ENCODE results near the gene FGD2. TPM values are rescaled to one million over a fixed set of nuclear protein-coding genes. Genes with fewer than 3 reads are reported as not detected.

Gene FGD2
- total RNA-seq, 2 experiments from 2014 or later, result 1.2 TPM

DNA sequence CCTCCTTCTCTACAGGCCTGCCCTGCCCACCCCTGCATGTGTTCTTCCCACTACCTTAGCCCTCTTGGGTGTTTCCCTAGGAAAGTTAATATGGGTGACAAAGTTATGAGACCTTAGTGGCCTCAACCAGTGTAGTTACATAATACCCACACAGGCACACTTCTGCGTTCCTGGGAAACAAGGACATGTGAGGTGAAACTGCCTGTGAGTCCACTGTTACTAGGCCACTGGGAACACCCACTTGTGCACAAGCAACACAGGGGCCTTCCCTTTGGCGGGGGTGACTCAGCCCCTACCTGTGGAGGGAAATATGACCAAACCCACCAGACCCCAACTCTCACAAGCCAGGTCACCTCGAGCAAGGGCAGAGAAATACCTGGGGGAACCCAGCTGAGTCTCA is 38.2 kb upstream of the FGD2 start:
- POLR2A ChIA-PET, result interaction anchor here (3.1 kb wide), 1 partner anchor 11 kb away, joined by 19 read pairs; the partner anchor contains the start of gene PI16
- no peaks in the 10 kb centered on the region for H3K27me3 ChIP-seq (ENCODE audit: control insufficient read depth in 1 of 2, insufficient read depth in 2 of 2, low read length in 2 of 2)

DNA sequence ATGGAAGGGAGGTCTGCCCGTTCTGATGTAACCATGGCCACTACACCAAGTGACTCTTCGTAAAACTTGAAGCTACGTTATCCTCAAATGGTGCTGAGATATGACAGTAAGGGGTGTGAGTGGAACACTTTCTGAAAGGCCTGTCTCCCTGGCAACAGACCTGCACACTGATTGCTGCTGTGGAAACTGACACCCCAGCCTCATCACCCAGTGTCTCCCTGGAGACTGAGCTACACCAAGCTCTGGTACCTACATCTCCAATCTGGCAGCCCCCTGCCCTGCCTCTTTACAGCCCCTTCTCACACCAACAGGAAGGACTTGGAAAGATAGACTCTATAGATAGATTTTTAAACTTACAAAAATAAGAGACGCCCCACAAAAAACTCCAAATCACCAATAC is 37.7 kb upstream of the FGD2 start:
- H3K27ac Mint-ChIP-seq, result no peak overlapping the region
- H3K4me3 ChIP-seq (ENCODE audit: low read length), result no peak overlapping the region
- no peaks in the 10 kb centered on the region for H3K9me3 Mint-ChIP-seq
- no peaks in the 10 kb centered on the region for H3K27me3 ChIP-seq (ENCODE audit: control insufficient read depth in 1 of 2, insufficient read depth in 2 of 2, low read length in 2 of 2)
- POLR2A ChIA-PET, result interaction anchor here (3.1 kb wide), 1 partner anchor 12 kb away, joined by 19 read pairs; the partner anchor contains the start of gene PI16
- H3K36me3 ChIP-seq (ENCODE audit: insufficient read depth, low read length), result peaks cover 56% of the 10 kb centered on the region
- DNase-seq (no peak), ATAC-seq (ENCODE audit: poor library complexity) (no peak)
- peaks cover 35% of the 10 kb centered on the region for H3K4me1 Mint-ChIP-seq (ENCODE audit: low read depth)
- H3K9me3 ChIP-seq (ENCODE audit: control insufficient read depth in 1 of 2, insufficient read depth in 1 of 2, low read length in 2 of 2), result no peaks in the 10 kb centered on the region
- peaks cover 25% of the 10 kb centered on the region for H3K4me1 ChIP-seq (ENCODE audit: insufficient read depth, low read length)
- no peaks in the 10 kb centered on the region for H3K27me3 Mint-ChIP-seq
- intact Hi-C loops (cut with DNase I, micrococcal nuclease), result no loop called here
- H3K36me3 Mint-ChIP-seq (ENCODE audit: low read depth), result peaks cover 75% of the 10 kb centered on the region
- CTCF ChIA-PET, result no interaction called here
- TF ChIP-seq, protein P1, sequence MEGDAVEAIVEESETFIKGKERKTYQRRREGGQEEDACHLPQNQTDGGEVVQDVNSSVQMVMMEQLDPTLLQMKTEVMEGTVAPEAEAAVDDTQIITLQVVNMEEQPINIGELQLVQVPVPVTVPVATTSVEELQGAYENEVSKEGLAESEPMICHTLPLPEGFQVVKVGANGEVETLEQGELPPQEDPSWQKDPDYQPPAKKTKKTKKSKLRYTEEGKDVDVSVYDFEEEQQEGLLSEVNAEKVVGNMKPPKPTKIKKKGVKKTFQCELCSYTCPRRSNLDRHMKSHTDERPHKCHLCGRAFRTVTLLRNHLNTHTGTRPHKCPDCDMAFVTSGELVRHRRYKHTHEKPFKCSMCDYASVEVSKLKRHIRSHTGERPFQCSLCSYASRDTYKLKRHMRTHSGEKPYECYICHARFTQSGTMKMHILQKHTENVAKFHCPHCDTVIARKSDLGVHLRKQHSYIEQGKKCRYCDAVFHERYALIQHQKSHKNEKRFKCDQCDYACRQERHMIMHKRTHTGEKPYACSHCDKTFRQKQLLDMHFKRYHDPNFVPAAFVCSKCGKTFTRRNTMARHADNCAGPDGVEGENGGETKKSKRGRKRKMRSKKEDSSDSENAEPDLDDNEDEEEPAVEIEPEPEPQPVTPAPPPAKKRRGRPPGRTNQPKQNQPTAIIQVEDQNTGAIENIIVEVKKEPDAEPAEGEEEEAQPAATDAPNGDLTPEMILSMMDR (IDR thresholded peaks at IDR 0.05), result no peak
- H3K4me3 Mint-ChIP-seq, result no peak overlapping the region
- H3K27ac ChIP-seq (ENCODE audit: low read depth in 1 of 2, low read length in 2 of 2), result no peak overlapping the region

More for the DNA sequence above, 38.2 kb upstream of the FGD2 start:
- Mint-ChIP-seq H3K27me3 (no peaks in the 10 kb centered on the region), H3K4me3 (no peak overlapping the region), H3K4me1 (ENCODE audit: low read depth) (peaks cover 40% of the 10 kb centered on the region), H3K27ac (peak overlapping the region; percentile 81), H3K9me3 (no peaks in the 10 kb centered on the region), H3K36me3 (ENCODE audit: low read depth) (peaks cover 73% of the 10 kb centered on the region)
- peaks cover 51% of the 10 kb centered on the region for H3K36me3 ChIP-seq (ENCODE audit: insufficient read depth, low read length)
- no peaks in the 10 kb centered on the region for H3K9me3 ChIP-seq (ENCODE audit: control insufficient read depth in 1 of 2, insufficient read depth in 1 of 2, low read length in 2 of 2)
- DNase-seq (no peak), ATAC-seq (ENCODE audit: poor library complexity) (no peak)
- CTCF ChIA-PET, result no interaction called here
- no peak overlapping the region for H3K27ac ChIP-seq (ENCODE audit: low read depth in 1 of 2, low read length in 2 of 2)
- TF ChIP-seq, protein P1 (IDR thresholded peaks at IDR 0.05), result no peak
- intact Hi-C loops (cut with DNase I, micrococcal nuclease), result no loop called here
- peaks cover 29% of the 10 kb centered on the region for H3K4me1 ChIP-seq (ENCODE audit: insufficient read depth, low read length)
- H3K4me3 ChIP-seq (ENCODE audit: low read length), result no peak overlapping the region

DNA sequence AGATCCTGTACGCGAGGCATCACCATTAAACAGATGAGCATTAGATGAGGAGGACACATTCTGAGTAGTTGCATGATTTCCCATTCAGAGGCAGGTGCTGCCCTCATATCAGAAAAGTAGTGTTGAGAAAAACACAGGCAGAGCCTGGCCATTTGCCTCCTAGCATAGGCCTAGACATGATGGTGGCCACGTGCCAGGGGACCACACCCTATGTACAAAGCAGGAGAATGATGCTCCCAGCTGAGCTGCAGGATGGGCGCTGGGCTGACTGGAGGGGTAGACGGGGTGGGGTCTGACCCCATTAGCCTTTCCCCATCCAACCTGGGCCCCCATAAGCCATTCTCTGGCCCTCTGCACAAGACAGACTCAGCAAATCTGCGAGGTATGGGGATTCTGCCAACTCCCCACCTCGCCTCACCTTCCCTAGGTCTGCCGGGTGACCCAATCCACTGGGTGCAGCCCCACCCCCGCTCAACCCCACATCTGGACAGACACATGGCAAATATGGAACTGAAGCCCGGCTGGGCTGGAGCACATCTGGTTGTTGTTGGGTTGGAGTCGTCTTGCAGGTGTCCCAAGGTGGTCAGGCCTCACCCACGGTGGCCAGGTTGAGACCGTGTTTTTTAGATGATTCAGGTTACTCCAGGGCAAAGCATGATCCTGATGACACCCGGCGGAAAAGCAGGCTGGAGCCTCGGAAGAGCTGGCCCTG is 37.0 kb upstream of the FGD2 start:
- Histone ChIP-seq H3K27ac (ENCODE audit: low read depth in 1 of 2, low read length in 2 of 2) (no peak overlapping the region), H3K4me3 (ENCODE audit: low read length) (no peak overlapping the region), H3K9me3 (ENCODE audit: control insufficient read depth in 1 of 2, insufficient read depth in 1 of 2, low read length in 2 of 2) (no peaks in the 10 kb centered on the region), H3K36me3 (ENCODE audit: insufficient read depth, low read length) (peaks cover 63% of the 10 kb centered on the region), H3K27me3 (ENCODE audit: control insufficient read depth in 1 of 2, insufficient read depth in 2 of 2, low read length in 2 of 2) (no peaks in the 10 kb centered on the region), H3K4me1 (ENCODE audit: insufficient read depth, low read length) (peaks cover 18% of the 10 kb centered on the region)
- H3K9me3 Mint-ChIP-seq, result no peaks in the 10 kb centered on the region
- peaks cover 29% of the 10 kb centered on the region for H3K4me1 Mint-ChIP-seq (ENCODE audit: low read depth)
- DNase-seq (no peak), ATAC-seq (ENCODE audit: poor library complexity) (no peak)
- TF ChIP-seq, protein P1 (IDR thresholded peaks at IDR 0.05), result no peak
- H3K27me3 Mint-ChIP-seq, result no peaks in the 10 kb centered on the region
- peaks cover 80% of the 10 kb centered on the region for H3K36me3 Mint-ChIP-seq (ENCODE audit: low read depth)
- ChIA-PET CTCF (no interaction called here), POLR2A (interaction anchor here (3.1 kb wide), 1 partner anchor 13 kb away, joined by 19 read pairs; the partner anchor contains the start of gene PI16)
- H3K4me3 Mint-ChIP-seq, result no peak overlapping the region
- no peak overlapping the region for H3K27ac Mint-ChIP-seq
- intact Hi-C loops (cut with DNase I, micrococcal nuclease), result no loop called here
